Measurements from ENCODE around the gene TMEM245.

- TF ChIP-seq, protein P1, sequence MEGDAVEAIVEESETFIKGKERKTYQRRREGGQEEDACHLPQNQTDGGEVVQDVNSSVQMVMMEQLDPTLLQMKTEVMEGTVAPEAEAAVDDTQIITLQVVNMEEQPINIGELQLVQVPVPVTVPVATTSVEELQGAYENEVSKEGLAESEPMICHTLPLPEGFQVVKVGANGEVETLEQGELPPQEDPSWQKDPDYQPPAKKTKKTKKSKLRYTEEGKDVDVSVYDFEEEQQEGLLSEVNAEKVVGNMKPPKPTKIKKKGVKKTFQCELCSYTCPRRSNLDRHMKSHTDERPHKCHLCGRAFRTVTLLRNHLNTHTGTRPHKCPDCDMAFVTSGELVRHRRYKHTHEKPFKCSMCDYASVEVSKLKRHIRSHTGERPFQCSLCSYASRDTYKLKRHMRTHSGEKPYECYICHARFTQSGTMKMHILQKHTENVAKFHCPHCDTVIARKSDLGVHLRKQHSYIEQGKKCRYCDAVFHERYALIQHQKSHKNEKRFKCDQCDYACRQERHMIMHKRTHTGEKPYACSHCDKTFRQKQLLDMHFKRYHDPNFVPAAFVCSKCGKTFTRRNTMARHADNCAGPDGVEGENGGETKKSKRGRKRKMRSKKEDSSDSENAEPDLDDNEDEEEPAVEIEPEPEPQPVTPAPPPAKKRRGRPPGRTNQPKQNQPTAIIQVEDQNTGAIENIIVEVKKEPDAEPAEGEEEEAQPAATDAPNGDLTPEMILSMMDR (IDR thresholded peaks at IDR 0.05) = no peak
- no peak for TF ChIP-seq POLR2A (IDR thresholded peaks at IDR 0.05)
- TF ChIP-seq EP300 (IDR thresholded peaks at IDR 0.05) = no peak
Observed at GRCh38 chr9:108997112-108997511, 122.6 kb downstream of the TMEM245 start.
